ENCODE results near the gene GLRX2. TPM values are rescaled to one million over a fixed set of nuclear protein-coding genes. Genes with fewer than 3 reads are reported as not detected.
A peak's percentile ranks its signal among the peaks of the same experiment; 100 is the strongest.

GLRX2 gene
- total RNA-seq, 1 experiment from 2014 or later: 74.2 TPM

GRCh38 chr1:193110246-193110645 is 5.0 kb upstream of the GLRX2 start:
- intact Hi-C loops (cut with micrococcal nuclease): no loop called here
- DNase-seq (ENCODE audit: unreplicated experiment): no peak
- H3K27me3 Mint-ChIP-seq (ENCODE audit: insufficient read depth, unreplicated experiment): no peaks in the 10 kb centered on the region
- BruUV-seq (replicated peaks): no TSS peak
- H3K9me3 Mint-ChIP-seq (ENCODE audit: unreplicated experiment): no peaks in the 10 kb centered on the region
- TF ChIP-seq CTCF (IDR thresholded peaks at IDR 0.05; ENCODE audit: unreplicated experiment): no peak
- H3K27ac Mint-ChIP-seq (ENCODE audit: low read depth, unreplicated experiment): no peak overlapping the region
- H3K4me1 Mint-ChIP-seq (ENCODE audit: insufficient read depth, unreplicated experiment): peaks cover 23% of the 10 kb centered on the region
- CTCF ChIA-PET: interaction anchor here (0.7 to 9.2 kb wide), 2 partner anchors 11 to 1606 kb away, joined by 3 to 114 read pairs; partner anchors contain the start of gene CDC73
- POLR2A ChIA-PET: interaction anchor here (4.0 to 14.1 kb wide), 2 partner anchors 10 to 52 kb away, joined by 15 to 302 read pairs; partner anchors contain the start of genes CDC73, RO60 and UCHL5
- H3K4me3 Mint-ChIP-seq (ENCODE audit: unreplicated experiment): no peak overlapping the region
- no peaks in the 10 kb centered on the region for H3K36me3 Mint-ChIP-seq (ENCODE audit: insufficient read depth, unreplicated experiment)

GRCh38 chr1:193109619-193110018 is 4.4 kb upstream of the GLRX2 start:
- ChIA-PET CTCF (interaction anchor here (0.7 to 9.2 kb wide), 2 partner anchors 12 to 1606 kb away, joined by 3 to 114 read pairs; partner anchors contain the start of gene CDC73), POLR2A (interaction anchor here (0.8 to 14.1 kb wide), 3 partner anchors 11 to 299 kb away, joined by 3 to 302 read pairs (median 15); partner anchors contain the start of genes CDC73, RO60 and UCHL5)
- Mint-ChIP-seq H3K4me1 (ENCODE audit: insufficient read depth, unreplicated experiment) (peaks cover 21% of the 10 kb centered on the region), H3K9me3 (ENCODE audit: unreplicated experiment) (no peaks in the 10 kb centered on the region), H3K27me3 (ENCODE audit: insufficient read depth, unreplicated experiment) (no peaks in the 10 kb centered on the region), H3K4me3 (ENCODE audit: unreplicated experiment) (no peak overlapping the region), H3K27ac (ENCODE audit: low read depth, unreplicated experiment) (no peak overlapping the region), H3K36me3 (ENCODE audit: insufficient read depth, unreplicated experiment) (no peaks in the 10 kb centered on the region)
- DNase-seq (ENCODE audit: unreplicated experiment): no peak
- no TSS peak for BruUV-seq (replicated peaks)
- TF ChIP-seq CTCF (IDR thresholded peaks at IDR 0.05; ENCODE audit: unreplicated experiment): no peak
- intact Hi-C loops (cut with micrococcal nuclease): no loop called here

GRCh38 chr1:193108471-193108870 is 3.3 kb upstream of the GLRX2 start:
- H3K36me3 Mint-ChIP-seq (ENCODE audit: insufficient read depth, unreplicated experiment): no peaks in the 10 kb centered on the region
- H3K4me3 Mint-ChIP-seq (ENCODE audit: unreplicated experiment): no peak overlapping the region
- intact Hi-C loops (cut with micrococcal nuclease): no loop called here
- DNase-seq (ENCODE audit: unreplicated experiment): no peak
- ChIA-PET CTCF (interaction anchor here (0.7 to 9.2 kb wide), 3 partner anchors 13 to 1658 kb away, joined by 3 to 114 read pairs (median 3); partner anchors contain the start of gene CDC73), POLR2A (interaction anchor here (0.6 to 14.1 kb wide), 2 partner anchors 12 to 38 kb away, joined by 3 to 302 read pairs; partner anchors contain the start of gene CDC73)
- H3K27ac Mint-ChIP-seq (ENCODE audit: low read depth, unreplicated experiment): no peak overlapping the region
- no peaks in the 10 kb centered on the region for H3K27me3 Mint-ChIP-seq (ENCODE audit: insufficient read depth, unreplicated experiment)
- H3K4me1 Mint-ChIP-seq (ENCODE audit: insufficient read depth, unreplicated experiment): peaks cover 26% of the 10 kb centered on the region
- no peaks in the 10 kb centered on the region for H3K9me3 Mint-ChIP-seq (ENCODE audit: unreplicated experiment)
- TF ChIP-seq CTCF (IDR thresholded peaks at IDR 0.05; ENCODE audit: unreplicated experiment): no peak
- no TSS peak for BruUV-seq (replicated peaks)

GRCh38 chr1:193105821-193106177 is 585 bp upstream of the GLRX2 start:
- Mint-ChIP-seq H3K27me3 (ENCODE audit: insufficient read depth, unreplicated experiment) (no peaks in the 10 kb centered on the region), H3K36me3 (ENCODE audit: insufficient read depth, unreplicated experiment) (peaks cover 10% of the 10 kb centered on the region), H3K27ac (ENCODE audit: low read depth, unreplicated experiment) (peak overlapping the region; percentile 89), H3K4me3 (ENCODE audit: unreplicated experiment) (peak overlapping the region; percentile 91), H3K9me3 (ENCODE audit: unreplicated experiment) (no peaks in the 10 kb centered on the region), H3K4me1 (ENCODE audit: insufficient read depth, unreplicated experiment) (peaks cover 25% of the 10 kb centered on the region)
- DNase-seq (ENCODE audit: unreplicated experiment): no peak
- intact Hi-C loops (cut with micrococcal nuclease): loop anchor here (1.0 kb wide), 2 partner anchors 17 to 46 kb away; partner anchors contain the start of genes CDC73, RO60 and UCHL5
- ChIA-PET POLR2A (interaction anchor here (0.8 to 14.1 kb wide), 13 partner anchors 10 to 298 kb away, joined by 3 to 302 read pairs (median 24); partner anchors contain the start of genes CDC73, RO60 and UCHL5), CTCF (interaction anchor here (0.7 to 9.2 kb wide), 5 partner anchors 15 to 52 kb away, joined by 3 to 114 read pairs (median 3); partner anchors contain the start of genes CDC73 and UCHL5)
- TF ChIP-seq CTCF (IDR thresholded peaks at IDR 0.05; ENCODE audit: unreplicated experiment): no peak
- TSS peak; percentile 90 for BruUV-seq (replicated peaks)
